GM10248 (cell line): Measurements from ENCODE around the gene CEP131.

Experiments used
- CTCF ChIA-PET: fragments of 300-600 bp; sonication (Branson Sonifier 250); formaldehyde crosslinking; extraction: SDS; loops from one replicate; lab custom pipeline; 2021; ENCODE audit warnings: antibody characterized with exemption; lab: Yijun Ruan, JAX
- POLR2A ChIA-PET: fragments of 350-650 bp; sonication (Branson Sonifier 250); formaldehyde crosslinking; extraction: SDS; loops from one replicate; lab custom pipeline; 2020; ENCODE audit warnings: antibody characterized with exemption; lab: Yijun Ruan, JAX
- DNase-seq: peaks from one replicate; pipeline ENCODE4 v3.0.0; 2012; ENCODE audit errors: extremely low spot score
- CTCF ChIP-seq: IDR thresholded peaks from 2 replicates; pipeline ENCODE4 v1.5.1; 2012; ENCODE audit warnings: mild to moderate bottlenecking, low read depth; ENCODE audit errors: extremely low read depth, missing control alignments, control extremely low read depth

CEP131 gene

GRCh38 chr17:81164371-81165245 is 58.2 kb downstream of the CEP131 start:
- TF ChIP-seq CTCF: no peak
- POLR2A ChIA-PET: no interaction called here
- CTCF ChIA-PET: interaction anchor here (1.6 kb wide), 1 partner anchor 63 kb away, joined by 3 read pairs; no protein-coding TSS in a partner anchor
- DNase-seq: no peak

DNA sequence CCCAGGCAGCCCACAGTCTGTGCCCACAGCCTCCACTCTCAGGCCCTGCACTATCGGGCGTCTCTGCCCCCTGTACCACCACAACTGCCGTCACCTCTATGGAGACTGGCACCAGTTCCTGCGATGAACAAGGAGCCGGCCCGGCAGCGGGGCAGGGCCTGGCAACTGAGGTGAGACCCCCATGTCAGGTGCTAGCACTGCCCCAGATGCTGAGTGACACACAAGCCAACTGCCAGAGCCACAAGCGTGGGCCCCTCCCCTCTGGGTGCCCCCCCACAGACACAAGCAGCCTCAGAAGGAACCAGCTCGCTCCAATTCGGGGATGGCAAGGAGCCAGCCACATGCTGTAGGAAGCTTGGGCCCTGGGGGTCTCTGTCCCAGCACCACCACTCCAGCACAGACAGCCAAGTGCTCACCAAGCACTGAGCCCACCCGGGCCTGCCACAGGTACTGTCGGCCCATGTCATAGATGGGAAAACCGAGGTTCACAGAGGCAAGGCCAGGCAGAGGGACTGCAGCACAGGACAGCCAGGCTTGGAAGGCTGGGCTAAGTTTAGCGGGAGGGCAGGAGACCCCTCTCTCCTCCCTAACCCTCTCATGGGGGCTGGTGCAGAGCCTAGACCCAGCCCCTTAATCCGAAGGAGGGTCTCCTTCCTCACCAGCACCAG is 58.9 kb downstream of the CEP131 start:
- DNase-seq: no peak
- no peak for TF ChIP-seq CTCF
- POLR2A ChIA-PET: no interaction called here
- CTCF ChIA-PET: interaction anchor here (1.0 to 1.6 kb wide), 2 partner anchors 36 to 62 kb away, joined by 3 read pairs; no protein-coding TSS in a partner anchor

DNA sequence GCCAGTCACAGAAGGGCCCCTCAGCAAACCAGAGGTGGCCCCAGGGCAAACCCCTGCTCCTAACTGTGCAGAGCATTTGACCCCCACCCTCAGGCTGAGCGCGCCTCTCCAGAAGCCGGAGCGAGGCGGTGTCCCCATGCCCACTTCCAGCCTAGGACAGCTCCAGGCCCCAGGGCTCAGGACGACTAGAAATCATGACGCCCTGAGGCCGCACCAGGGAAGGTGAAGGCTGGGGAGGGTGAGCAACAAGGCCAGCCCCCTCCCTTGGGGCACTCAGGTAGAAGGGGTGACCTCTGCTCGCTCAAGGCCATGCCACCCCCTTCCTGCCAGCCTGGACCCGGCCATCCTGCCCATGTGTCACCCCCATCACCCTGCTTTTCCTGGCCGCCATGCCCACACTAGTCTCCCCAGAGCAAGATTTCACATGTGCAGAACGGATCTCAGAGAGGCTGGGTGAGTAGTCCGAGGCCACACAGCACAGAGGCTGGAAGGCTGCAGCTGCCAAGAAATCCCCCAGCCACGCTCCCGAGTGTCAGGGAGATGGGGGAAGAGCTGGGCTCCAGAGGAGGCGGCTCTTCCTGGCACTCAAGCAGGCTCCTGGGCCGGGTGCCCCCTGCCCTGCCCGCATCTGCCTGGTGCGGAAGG is 59.6 kb downstream of the CEP131 start:
- ChIA-PET POLR2A (no interaction called here), CTCF (interaction anchor here (1.0 to 1.6 kb wide), 2 partner anchors 37 to 62 kb away, joined by 3 read pairs; no protein-coding TSS in a partner anchor)
- DNase-seq: no peak
- TF ChIP-seq CTCF: no peak

DNA sequence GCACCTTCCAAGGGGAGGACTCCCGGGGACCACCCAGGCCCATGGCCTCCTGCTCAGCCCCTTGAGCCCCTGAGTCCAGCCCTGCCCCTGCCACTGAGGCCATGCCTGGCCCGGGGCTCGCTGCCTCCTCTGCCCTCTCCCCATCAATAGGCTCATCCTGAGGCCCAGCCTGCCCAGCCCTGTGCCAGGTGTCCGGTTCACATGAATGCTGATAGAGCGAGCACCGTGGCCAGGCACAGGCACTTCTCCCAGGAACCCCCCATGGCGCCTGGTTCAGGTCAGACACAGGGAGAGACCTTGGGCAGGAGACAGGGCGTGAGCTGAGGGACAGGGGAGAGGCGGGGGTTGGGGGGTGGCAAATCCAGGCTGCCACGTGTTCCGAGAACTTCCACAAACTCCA is 60.3 kb downstream of the CEP131 start:
- POLR2A ChIA-PET: no interaction called here
- no peak for TF ChIP-seq CTCF
- no peak for DNase-seq
- CTCF ChIA-PET: interaction anchor here (1.0 kb wide), 1 partner anchor 37 kb away, joined by 3 read pairs; no protein-coding TSS in a partner anchor

DNA sequence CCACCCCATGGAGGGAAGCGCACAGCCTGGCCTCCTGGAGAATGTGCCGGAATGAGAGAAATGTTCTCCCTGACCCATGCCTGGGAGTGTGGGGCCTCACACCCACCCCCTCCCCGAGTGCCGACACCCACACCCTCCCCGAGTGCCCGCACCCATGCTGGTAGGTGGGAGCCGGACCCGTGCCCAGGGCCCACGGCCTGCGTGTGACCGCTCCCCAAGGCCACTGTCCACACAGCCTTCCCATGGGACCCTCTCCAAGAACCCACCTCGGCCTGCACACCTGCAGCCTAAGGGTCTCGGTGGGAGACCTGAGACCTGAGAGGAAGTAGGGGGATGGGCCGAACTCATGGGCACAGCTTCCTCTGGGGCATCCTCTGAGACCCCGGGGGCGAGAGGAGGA is 60.8 kb downstream of the CEP131 start:
- no peak for TF ChIP-seq CTCF
- POLR2A ChIA-PET: no interaction called here

DNA sequence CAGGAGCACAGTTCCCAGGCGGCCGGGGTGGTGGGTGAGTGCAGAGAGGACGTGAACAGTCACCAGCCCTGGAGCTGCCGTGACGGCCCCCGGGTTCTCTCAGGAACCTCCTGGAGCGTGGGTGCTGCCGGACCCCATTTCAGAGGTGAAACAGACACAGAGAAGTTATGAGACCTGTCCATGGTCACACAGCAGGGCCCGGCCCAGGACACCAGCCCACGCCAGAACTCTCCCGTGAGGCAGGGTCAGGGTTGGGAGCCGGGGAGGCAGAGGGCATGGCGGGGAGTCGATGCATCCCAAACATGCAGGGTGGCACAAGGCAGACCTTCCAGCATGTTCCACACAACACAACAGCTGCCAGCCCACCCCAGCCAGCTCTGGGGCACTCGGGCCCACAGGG is 61.2 kb downstream of the CEP131 start:
- CTCF ChIA-PET: no interaction called here
- no peak for DNase-seq
- no peak for TF ChIP-seq CTCF
- POLR2A ChIA-PET: no interaction called here

More for the DNA sequence above, 60.8 kb downstream of the CEP131 start:
- no peak for DNase-seq
- CTCF ChIA-PET: no interaction called here
